Posterior cingulate gyrus (tissue), 11 donors: ENCODE results near the gene GALNT13.

Source experiments
- DNase-seq, 10 donors: peaks; one replicate each; pipeline versions ENCODE4 v3.0.0 to v3.0.0-alpha.2; 2020 to 2021; ENCODE audit warnings: mixed read lengths in 3 of 10
- intact Hi-C: fragments of 100-400 bp; cut with DNase I; formaldehyde crosslinking; loops from one replicate; pipeline ENCODE4 v1.15.1; 2023

Gene GALNT13

GRCh38 chr2:154097833-154098398, 226.2 kb downstream of the GALNT13 start:
- no peak for DNase-seq
- intact Hi-C loops: no loop called here

DNA sequence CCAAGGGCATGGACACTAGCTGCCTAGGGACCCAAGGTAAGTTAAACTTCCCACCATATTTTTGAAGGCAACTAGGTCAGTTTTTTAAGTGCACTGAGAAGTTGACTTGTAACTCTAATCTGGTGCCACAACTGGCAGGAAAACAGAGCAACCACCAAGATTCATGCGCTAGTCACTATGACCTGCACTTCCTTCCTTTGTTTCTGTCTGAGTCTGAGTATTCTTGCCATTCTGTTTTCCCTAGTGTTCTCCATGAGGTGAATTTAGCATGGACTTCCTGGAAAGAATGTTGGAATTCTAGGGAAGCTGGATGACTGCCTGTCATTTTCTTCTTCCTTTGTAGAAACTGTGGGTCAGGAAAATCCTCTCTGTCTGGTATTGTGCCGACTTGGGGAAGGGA, 249.0 kb downstream of the GALNT13 start:
- no peak for DNase-seq
- intact Hi-C loops: no loop called here

- intact Hi-C loops: no loop called here
- no peak for DNase-seq
These were observed 254.2 kb downstream of the GALNT13 start for GRCh38 chr2:154125891-154126290.

DNA sequence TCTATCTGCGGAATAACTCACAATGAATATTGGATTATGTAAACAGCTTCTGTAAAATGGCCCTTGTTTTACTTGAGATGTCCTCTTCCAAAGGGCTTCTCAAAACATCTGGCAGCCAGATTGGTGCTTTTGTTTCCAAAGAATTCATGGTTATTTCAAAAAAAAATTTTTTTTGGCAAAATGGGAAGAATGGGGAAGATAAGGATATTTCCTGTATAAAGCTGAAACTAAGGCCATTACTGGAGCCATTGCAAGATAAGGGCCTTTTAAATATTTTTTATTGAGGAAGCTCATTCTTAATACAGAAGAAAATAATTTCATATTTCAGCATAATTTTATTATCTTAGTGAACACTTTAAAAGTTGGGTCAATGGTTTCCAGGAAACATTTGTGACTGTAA, 259.1 kb downstream of the GALNT13 start:
- no peak for DNase-seq
- intact Hi-C loops: no loop called here

GRCh38 chr2:154132827-154133226, 261.1 kb downstream of the GALNT13 start:
- DNase-seq: no peak
- intact Hi-C loops: no loop called here

GRCh38 chr2:154133823-154134222, 262.1 kb downstream of the GALNT13 start:
- intact Hi-C loops: no loop called here
- DNase-seq: no peak

DNA sequence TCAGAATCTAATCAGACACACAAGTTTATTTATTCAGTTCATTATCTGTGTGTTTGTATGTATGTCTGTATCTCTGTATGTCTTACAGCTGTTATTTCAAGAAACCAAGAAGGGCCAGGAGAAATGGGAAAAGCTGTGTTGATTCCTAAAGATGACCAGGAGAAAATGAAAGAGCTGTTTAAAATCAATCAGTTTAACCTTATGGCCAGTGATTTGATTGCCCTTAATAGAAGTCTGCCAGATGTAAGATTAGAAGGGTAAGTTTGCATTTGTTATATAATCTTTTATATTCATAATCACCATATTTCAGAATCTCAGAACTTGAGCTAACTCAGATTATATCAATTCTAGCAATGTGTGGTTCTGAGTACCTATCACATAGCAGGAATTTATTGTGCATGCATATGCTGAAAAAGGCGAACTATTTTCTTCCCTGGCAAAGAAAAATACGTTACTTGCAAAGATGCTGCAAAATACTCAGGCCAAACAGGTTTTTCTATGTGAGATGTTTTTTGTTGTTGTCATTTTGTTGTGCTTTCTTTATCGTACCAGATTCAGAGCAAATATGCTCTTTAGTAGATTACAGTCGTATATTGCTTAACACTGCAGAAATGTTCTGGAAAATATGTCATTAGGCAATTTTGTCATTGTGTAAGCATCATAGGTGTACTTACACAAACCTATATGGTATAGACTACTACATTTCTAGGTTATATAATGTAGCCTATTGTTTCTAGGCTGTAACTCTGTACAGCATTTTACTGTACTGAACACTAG, 268.7 kb downstream of the GALNT13 start:
- intact Hi-C loops: no loop called here
- no peak for DNase-seq

GRCh38 chr2:154142480-154142879, 270.8 kb downstream of the GALNT13 start:
- no peak for DNase-seq
- intact Hi-C loops: no loop called here

- no peak for DNase-seq
- intact Hi-C loops: no loop called here
These were observed 271.4 kb downstream of the GALNT13 start for GRCh38 chr2:154143105-154143504.

DNA sequence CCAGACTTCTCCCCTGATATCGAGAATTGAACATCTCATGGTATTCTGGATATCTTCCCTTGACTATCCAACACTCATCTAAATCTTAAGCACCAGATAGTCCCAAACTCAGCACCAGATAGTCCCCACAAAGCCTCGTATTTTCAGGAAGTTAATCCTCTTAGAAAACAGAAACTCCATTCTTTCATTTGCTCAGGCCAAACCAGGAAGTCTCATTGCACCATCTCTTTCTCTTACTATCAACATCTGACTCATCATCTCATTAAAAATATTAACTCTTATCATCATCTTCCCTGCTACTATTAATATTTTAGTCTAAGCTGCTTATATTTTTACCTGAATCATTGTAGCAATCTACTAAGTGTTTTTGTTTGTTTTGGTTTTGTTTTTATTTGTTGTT, 286.4 kb downstream of the GALNT13 start:
- no peak for DNase-seq
- intact Hi-C loops: no loop called here

DNA sequence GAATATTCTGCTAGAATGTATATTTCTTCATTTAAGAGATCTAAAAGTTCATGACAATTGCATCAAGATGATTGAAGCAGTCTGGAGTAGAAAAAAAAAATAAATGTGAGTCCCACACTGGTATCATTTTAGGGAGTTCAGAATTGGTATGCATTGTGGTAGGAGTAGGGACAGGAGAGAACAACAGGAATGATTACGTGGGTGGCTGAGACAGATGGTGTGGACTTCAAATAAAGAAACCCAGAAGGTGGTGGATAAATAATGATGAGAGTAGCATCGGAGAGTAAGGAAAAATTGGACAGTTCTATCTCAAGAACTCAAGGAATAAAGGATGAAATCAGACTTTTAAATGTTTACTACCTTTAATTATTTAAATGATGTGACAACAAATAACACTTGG, 289.6 kb downstream of the GALNT13 start:
- intact Hi-C loops: no loop called here
- DNase-seq: no peak

DNA sequence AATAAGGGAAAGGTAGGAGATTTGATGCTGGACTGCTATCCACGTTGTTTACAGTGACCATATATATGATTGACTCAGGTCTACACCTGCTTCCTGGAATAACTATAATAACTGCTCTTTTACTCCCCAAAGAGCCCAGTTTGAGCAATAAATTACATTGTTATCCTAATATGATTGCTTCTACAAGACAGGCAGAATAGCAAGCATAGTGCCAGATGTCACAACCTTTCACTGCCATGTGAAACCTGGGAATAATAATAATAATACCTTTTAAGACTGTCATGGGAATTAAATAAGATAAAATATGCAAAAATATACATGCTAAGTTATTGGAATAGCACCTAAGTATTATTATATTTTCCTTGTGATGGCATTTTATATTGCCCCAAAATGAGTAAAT, 298.7 kb downstream of the GALNT13 start:
- no peak for DNase-seq

DNA sequence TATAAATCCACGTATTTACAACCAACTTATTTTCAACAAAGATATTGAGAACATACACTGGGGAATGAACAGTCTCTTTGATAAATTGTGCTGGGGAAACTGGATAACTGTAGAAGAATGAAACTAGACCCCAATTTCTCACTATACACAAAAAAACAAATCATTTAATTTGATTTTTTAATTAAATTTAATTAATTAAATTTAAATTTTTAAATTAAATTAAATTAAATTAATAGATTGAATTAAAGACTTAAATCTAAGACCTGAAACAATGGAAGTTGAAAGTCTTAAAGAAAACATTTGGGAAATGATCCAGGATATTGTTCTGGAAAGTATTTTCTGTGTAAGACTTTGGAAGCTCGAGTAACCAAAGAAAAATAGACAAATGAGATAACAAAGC, 301.4 kb downstream of the GALNT13 start:
- no peak for DNase-seq
- intact Hi-C loops: no loop called here

More for the DNA sequence above, 298.7 kb downstream of the GALNT13 start:
- intact Hi-C loops: no loop called here

GRCh38 chr2:154173919-154174318, 302.2 kb downstream of the GALNT13 start:
- intact Hi-C loops: no loop called here
- DNase-seq: no peak

DNA sequence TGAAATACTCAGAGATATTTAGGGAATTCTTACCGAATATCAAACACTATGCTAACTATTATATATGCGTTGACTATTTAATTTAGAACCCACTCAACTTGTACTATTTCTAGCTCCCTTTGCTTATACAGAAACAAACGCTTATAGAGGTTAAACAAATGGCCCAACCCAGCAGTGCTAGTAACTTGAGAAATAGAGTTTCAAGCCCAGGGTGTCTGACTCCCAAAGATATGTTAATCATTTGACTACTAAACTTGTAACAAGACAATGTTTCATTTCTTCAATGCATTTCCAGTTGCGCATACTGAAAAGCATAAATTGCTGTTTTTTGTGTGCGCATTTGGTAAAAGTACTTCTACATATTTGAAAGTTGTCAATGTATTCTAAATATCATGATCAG, 310.3 kb downstream of the GALNT13 start:
- DNase-seq: no peak
- intact Hi-C loops: no loop called here

DNA sequence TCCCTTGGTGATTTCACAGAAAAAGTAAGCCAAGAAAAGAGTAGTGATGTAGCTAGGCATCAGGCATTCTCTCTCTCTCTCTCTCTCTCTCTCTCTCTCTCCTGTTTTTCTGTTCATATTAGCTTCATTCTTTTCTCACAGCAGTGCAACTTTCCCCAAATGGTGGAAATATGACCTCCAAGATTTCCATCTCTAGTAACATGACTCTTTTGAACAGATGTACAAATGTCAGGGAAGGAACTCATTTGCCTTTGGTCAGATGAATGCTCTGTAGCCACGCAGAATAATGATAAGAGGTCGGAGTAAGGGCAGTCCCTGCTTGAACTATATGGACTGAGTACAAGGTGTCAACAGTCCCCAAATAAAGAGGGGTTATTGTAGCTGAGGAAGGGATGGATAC, 316.2 kb downstream of the GALNT13 start:
- DNase-seq: no peak
- intact Hi-C loops: no loop called here

GRCh38 chr2:154189953-154190352, 318.2 kb downstream of the GALNT13 start:
- DNase-seq: no peak
- intact Hi-C loops: no loop called here

- DNase-seq: no peak
- intact Hi-C loops: no loop called here
These were observed 321.5 kb downstream of the GALNT13 start for GRCh38 chr2:154193246-154193645.

GRCh38 chr2:154194909-154195643, 323.4 kb downstream of the GALNT13 start:
- no peak for DNase-seq

GRCh38 chr2:154195644-154196195, 324.0 kb downstream of the GALNT13 start:
- intact Hi-C loops: no loop called here
- no peak for DNase-seq

More at GRCh38 chr2:154194909-154195643, 323.4 kb downstream of the GALNT13 start:
- intact Hi-C loops: no loop called here

- no peak for DNase-seq
- intact Hi-C loops: no loop called here
These were observed 327.1 kb downstream of the GALNT13 start for GRCh38 chr2:154198866-154199265.
